Measurements from ENCODE around the gene NPAS4. TPM values are rescaled to one million over a fixed set of nuclear protein-coding genes. Genes with fewer than 3 reads are reported as not detected.
A peak's percentile ranks its signal among the peaks of the same experiment; 100 is the strongest.

NPAS4 gene
- polyA plus RNA-seq, 2 donors: 0.16 to 0.31 TPM

GRCh38 chr11:66447012-66447411 lies 26.2 kb downstream of the NPAS4 start:
- Histone ChIP-seq H3K4me3 (ENCODE audit: low read depth in 1 of 2, low read length in 2 of 2) (no peak overlapping the region), H3K27me3 (ENCODE audit: control insufficient read depth in 1 of 2, insufficient read depth in 2 of 2, low read length in 2 of 2) (no peaks in the 10 kb centered on the region), H3K27ac (ENCODE audit: low read depth in 2 of 2, low read length in 1 of 2) (no peak overlapping the region), H3K4me1 (ENCODE audit: control insufficient read depth in 2 of 2, insufficient read depth in 2 of 2, low read length in 1 of 2) (no peaks in the 10 kb centered on the region), H3K36me3 (ENCODE audit: control insufficient read depth in 2 of 2, insufficient read depth in 2 of 2, low read length in 1 of 2) (no peaks in the 10 kb centered on the region), H3K9me3 (ENCODE audit: control insufficient read depth in 2 of 2, insufficient read depth in 1 of 2, low read depth in 1 of 2, low read length in 1 of 2) (peaks cover 0 to 3% of the 10 kb centered on the region in 2 donors)

GRCh38 chr11:66448523-66448922 lies 27.7 kb downstream of the NPAS4 start:
- Histone ChIP-seq H3K9me3 (ENCODE audit: control insufficient read depth in 2 of 2, insufficient read depth in 1 of 2, low read depth in 1 of 2, low read length in 1 of 2) (peaks cover 0 to under 1% of the 10 kb centered on the region in 2 donors), H3K4me1 (ENCODE audit: control insufficient read depth in 2 of 2, insufficient read depth in 2 of 2, low read length in 1 of 2) (no peaks in the 10 kb centered on the region), H3K36me3 (ENCODE audit: control insufficient read depth in 2 of 2, insufficient read depth in 2 of 2, low read length in 1 of 2) (no peaks in the 10 kb centered on the region), H3K27ac (ENCODE audit: low read depth in 2 of 2, low read length in 1 of 2) (no peak overlapping the region), H3K27me3 (ENCODE audit: control insufficient read depth in 1 of 2, insufficient read depth in 2 of 2, low read length in 2 of 2) (no peaks in the 10 kb centered on the region), H3K4me3 (ENCODE audit: low read depth in 1 of 2, low read length in 2 of 2) (no peak overlapping the region)
- 75 to 82% methylated on average over 4 of the region's 4 CpGs for WGBS, 2 donors

GRCh38 chr11:66450560-66450959 lies 29.7 kb downstream of the NPAS4 start:
- no peaks in the 10 kb centered on the region for H3K36me3 ChIP-seq (ENCODE audit: control insufficient read depth in 2 of 2, insufficient read depth in 2 of 2, low read length in 1 of 2)
- 66 to 67% methylated on average over 4 of the region's 4 CpGs for WGBS, 2 donors
- H3K9me3 ChIP-seq (ENCODE audit: control insufficient read depth in 2 of 2, insufficient read depth in 1 of 2, low read depth in 1 of 2, low read length in 1 of 2): no peaks in the 10 kb centered on the region
- no peaks in the 10 kb centered on the region for H3K27me3 ChIP-seq (ENCODE audit: control insufficient read depth in 1 of 2, insufficient read depth in 2 of 2, low read length in 2 of 2)
- no peak overlapping the region for H3K4me3 ChIP-seq (ENCODE audit: low read depth in 1 of 2, low read length in 2 of 2)
- H3K27ac ChIP-seq (ENCODE audit: low read depth in 2 of 2, low read length in 1 of 2): no peak overlapping the region
- no peaks in the 10 kb centered on the region for H3K4me1 ChIP-seq (ENCODE audit: control insufficient read depth in 2 of 2, insufficient read depth in 2 of 2, low read length in 1 of 2)

- Histone ChIP-seq H3K9me3 (ENCODE audit: control insufficient read depth in 2 of 2, insufficient read depth in 1 of 2, low read depth in 1 of 2, low read length in 1 of 2) (no peaks in the 10 kb centered on the region), H3K4me3 (ENCODE audit: low read depth in 1 of 2, low read length in 2 of 2) (no peak overlapping the region), H3K27ac (ENCODE audit: low read depth in 2 of 2, low read length in 1 of 2) (no peak overlapping the region), H3K27me3 (ENCODE audit: control insufficient read depth in 1 of 2, insufficient read depth in 2 of 2, low read length in 2 of 2) (no peaks in the 10 kb centered on the region), H3K4me1 (ENCODE audit: control insufficient read depth in 2 of 2, insufficient read depth in 2 of 2, low read length in 1 of 2) (no peaks in the 10 kb centered on the region), H3K36me3 (ENCODE audit: control insufficient read depth in 2 of 2, insufficient read depth in 2 of 2, low read length in 1 of 2) (no peaks in the 10 kb centered on the region)
- 84 to 85% methylated on average over 4 of the region's 4 CpGs for WGBS, 2 donors
Measured at GRCh38 chr11:66451663-66452062, 30.8 kb downstream of the NPAS4 start.

- Histone ChIP-seq H3K27ac (ENCODE audit: low read depth in 2 of 2, low read length in 1 of 2) (no peak overlapping the region), H3K36me3 (ENCODE audit: control insufficient read depth in 2 of 2, insufficient read depth in 2 of 2, low read length in 1 of 2) (no peaks in the 10 kb centered on the region), H3K4me1 (ENCODE audit: control insufficient read depth in 2 of 2, insufficient read depth in 2 of 2, low read length in 1 of 2) (no peaks in the 10 kb centered on the region), H3K4me3 (ENCODE audit: low read depth in 1 of 2, low read length in 2 of 2) (no peak overlapping the region), H3K9me3 (ENCODE audit: control insufficient read depth in 2 of 2, insufficient read depth in 1 of 2, low read depth in 1 of 2, low read length in 1 of 2) (no peaks in the 10 kb centered on the region), H3K27me3 (ENCODE audit: control insufficient read depth in 1 of 2, insufficient read depth in 2 of 2, low read length in 2 of 2) (no peaks in the 10 kb centered on the region)
- 26 to 29% methylated on average over 6 of the region's 6 CpGs for WGBS, 2 donors
Measured at GRCh38 chr11:66454247-66454646, 33.4 kb downstream of the NPAS4 start.

- peak overlapping the region; percentile 34 to 73 for H3K27ac ChIP-seq (ENCODE audit: low read depth in 2 of 2, low read length in 1 of 2)
- H3K36me3 ChIP-seq (ENCODE audit: control insufficient read depth in 2 of 2, insufficient read depth in 2 of 2, low read length in 1 of 2): no peaks in the 10 kb centered on the region
- WGBS, 2 donors: 34 to 64% methylated on average over 3 of the region's 3 CpGs
Measured at GRCh38 chr11:66454828-66455227, 34.0 kb downstream of the NPAS4 start.

GRCh38 chr11:66457826-66458225 lies 37.0 kb downstream of the NPAS4 start:
- 81 to 88% methylated on average over 6 of the region's 6 CpGs for WGBS, 2 donors
- H3K36me3 ChIP-seq (ENCODE audit: control insufficient read depth in 2 of 2, insufficient read depth in 2 of 2, low read length in 1 of 2): no peaks in the 10 kb centered on the region
- no peaks in the 10 kb centered on the region for H3K27me3 ChIP-seq (ENCODE audit: control insufficient read depth in 1 of 2, insufficient read depth in 2 of 2, low read length in 2 of 2)
- H3K9me3 ChIP-seq (ENCODE audit: control insufficient read depth in 2 of 2, insufficient read depth in 1 of 2, low read depth in 1 of 2, low read length in 1 of 2): no peaks in the 10 kb centered on the region
- H3K4me1 ChIP-seq (ENCODE audit: control insufficient read depth in 2 of 2, insufficient read depth in 2 of 2, low read length in 1 of 2): no peaks in the 10 kb centered on the region
- H3K27ac ChIP-seq (ENCODE audit: low read depth in 2 of 2, low read length in 1 of 2): no peak overlapping the region
- H3K4me3 ChIP-seq (ENCODE audit: low read depth in 1 of 2, low read length in 2 of 2): no peak overlapping the region

More at GRCh38 chr11:66454828-66455227, 34.0 kb downstream of the NPAS4 start:
- H3K27me3 ChIP-seq (ENCODE audit: control insufficient read depth in 1 of 2, insufficient read depth in 2 of 2, low read length in 2 of 2): no peaks in the 10 kb centered on the region
- H3K4me1 ChIP-seq (ENCODE audit: control insufficient read depth in 2 of 2, insufficient read depth in 2 of 2, low read length in 1 of 2): no peaks in the 10 kb centered on the region
- H3K4me3 ChIP-seq (ENCODE audit: low read depth in 1 of 2, low read length in 2 of 2): no peak overlapping the region
- no peaks in the 10 kb centered on the region for H3K9me3 ChIP-seq (ENCODE audit: control insufficient read depth in 2 of 2, insufficient read depth in 1 of 2, low read depth in 1 of 2, low read length in 1 of 2)

GRCh38 chr11:66459138-66459778 lies 38.4 kb downstream of the NPAS4 start:
- H3K9me3 ChIP-seq (ENCODE audit: control insufficient read depth in 2 of 2, insufficient read depth in 1 of 2, low read depth in 1 of 2, low read length in 1 of 2): no peaks in the 10 kb centered on the region
- no peak overlapping the region for H3K4me3 ChIP-seq (ENCODE audit: low read depth in 1 of 2, low read length in 2 of 2)
- no peaks in the 10 kb centered on the region for H3K27me3 ChIP-seq (ENCODE audit: control insufficient read depth in 1 of 2, insufficient read depth in 2 of 2, low read length in 2 of 2)
- 64 to 67% methylated on average over 5 of the region's 5 CpGs for WGBS, 2 donors
- H3K27ac ChIP-seq (ENCODE audit: low read depth in 2 of 2, low read length in 1 of 2): no peak overlapping the region
- H3K36me3 ChIP-seq (ENCODE audit: control insufficient read depth in 2 of 2, insufficient read depth in 2 of 2, low read length in 1 of 2): no peaks in the 10 kb centered on the region
- no peaks in the 10 kb centered on the region for H3K4me1 ChIP-seq (ENCODE audit: control insufficient read depth in 2 of 2, insufficient read depth in 2 of 2, low read length in 1 of 2)

GRCh38 chr11:66462010-66462409 lies 41.2 kb downstream of the NPAS4 start:
- H3K4me3 ChIP-seq (ENCODE audit: low read depth in 1 of 2, low read length in 2 of 2): no peak overlapping the region
- no peak overlapping the region for H3K27ac ChIP-seq (ENCODE audit: low read depth in 2 of 2, low read length in 1 of 2)
- no peaks in the 10 kb centered on the region for H3K27me3 ChIP-seq (ENCODE audit: control insufficient read depth in 1 of 2, insufficient read depth in 2 of 2, low read length in 2 of 2)
- no peaks in the 10 kb centered on the region for H3K9me3 ChIP-seq (ENCODE audit: control insufficient read depth in 2 of 2, insufficient read depth in 1 of 2, low read depth in 1 of 2, low read length in 1 of 2)
- H3K4me1 ChIP-seq (ENCODE audit: control insufficient read depth in 2 of 2, insufficient read depth in 2 of 2, low read length in 1 of 2): peaks cover 0 to 3% of the 10 kb centered on the region in 2 donors
- H3K36me3 ChIP-seq (ENCODE audit: control insufficient read depth in 2 of 2, insufficient read depth in 2 of 2, low read length in 1 of 2): no peaks in the 10 kb centered on the region

- Histone ChIP-seq H3K27me3 (ENCODE audit: control insufficient read depth in 1 of 2, insufficient read depth in 2 of 2, low read length in 2 of 2) (no peaks in the 10 kb centered on the region), H3K36me3 (ENCODE audit: control insufficient read depth in 2 of 2, insufficient read depth in 2 of 2, low read length in 1 of 2) (no peaks in the 10 kb centered on the region), H3K9me3 (ENCODE audit: control insufficient read depth in 2 of 2, insufficient read depth in 1 of 2, low read depth in 1 of 2, low read length in 1 of 2) (no peaks in the 10 kb centered on the region), H3K27ac (ENCODE audit: low read depth in 2 of 2, low read length in 1 of 2) (no peak overlapping the region), H3K4me1 (ENCODE audit: control insufficient read depth in 2 of 2, insufficient read depth in 2 of 2, low read length in 1 of 2) (peaks cover 0 to 3% of the 10 kb centered on the region in 2 donors), H3K4me3 (ENCODE audit: low read depth in 1 of 2, low read length in 2 of 2) (no peak overlapping the region)
- WGBS, 2 donors: 91 to 93% methylated on average over 3 of the region's 3 CpGs
Measured at GRCh38 chr11:66462911-66463310, 42.1 kb downstream of the NPAS4 start.

Data from esophagus (tissue), 2 donors.